C4-2B (cell line): ENCODE results near the gene FBRS.

Experiments used
- H3K27ac ChIP-seq: fragments of 450-650 bp; 2 replicates; pipeline ENCODE4 v1.5.1; 2017
- ZFX ChIP-seq: fragments of 450-650 bp; IDR thresholded peaks from 2 replicates; pipeline ENCODE4 v1.6.1; 2017
- TF ChIP-seq, protein P1 (sequence below): fragments of 450-650 bp; conservative IDR thresholded peaks from 2 replicates; pipeline ENCODE4 v1.5.1; 2017; ENCODE audit warnings: mild to moderate bottlenecking

FBRS gene

DNA sequence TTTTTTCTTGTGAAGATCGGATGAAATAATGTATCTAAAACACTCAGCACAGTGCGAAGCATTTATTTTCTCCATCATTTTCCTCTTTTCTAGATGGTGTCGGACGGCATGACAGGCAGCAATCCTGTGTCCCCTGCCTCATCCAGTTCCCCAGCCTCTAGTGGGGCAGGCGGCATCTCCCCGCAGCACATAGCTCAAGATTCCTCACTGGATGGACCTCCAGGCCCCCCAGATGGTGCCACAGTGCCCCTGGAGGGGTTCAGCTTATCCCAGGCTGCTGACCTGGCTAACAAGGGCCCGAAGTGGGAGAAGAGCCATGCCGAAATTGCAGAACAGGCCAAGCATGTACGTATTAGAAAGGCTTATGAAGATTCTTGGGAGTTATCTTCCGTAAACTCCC is 45.7 kb downstream of the FBRS start:
- no peak for TF ChIP-seq ZFX
- TF ChIP-seq, protein P1, sequence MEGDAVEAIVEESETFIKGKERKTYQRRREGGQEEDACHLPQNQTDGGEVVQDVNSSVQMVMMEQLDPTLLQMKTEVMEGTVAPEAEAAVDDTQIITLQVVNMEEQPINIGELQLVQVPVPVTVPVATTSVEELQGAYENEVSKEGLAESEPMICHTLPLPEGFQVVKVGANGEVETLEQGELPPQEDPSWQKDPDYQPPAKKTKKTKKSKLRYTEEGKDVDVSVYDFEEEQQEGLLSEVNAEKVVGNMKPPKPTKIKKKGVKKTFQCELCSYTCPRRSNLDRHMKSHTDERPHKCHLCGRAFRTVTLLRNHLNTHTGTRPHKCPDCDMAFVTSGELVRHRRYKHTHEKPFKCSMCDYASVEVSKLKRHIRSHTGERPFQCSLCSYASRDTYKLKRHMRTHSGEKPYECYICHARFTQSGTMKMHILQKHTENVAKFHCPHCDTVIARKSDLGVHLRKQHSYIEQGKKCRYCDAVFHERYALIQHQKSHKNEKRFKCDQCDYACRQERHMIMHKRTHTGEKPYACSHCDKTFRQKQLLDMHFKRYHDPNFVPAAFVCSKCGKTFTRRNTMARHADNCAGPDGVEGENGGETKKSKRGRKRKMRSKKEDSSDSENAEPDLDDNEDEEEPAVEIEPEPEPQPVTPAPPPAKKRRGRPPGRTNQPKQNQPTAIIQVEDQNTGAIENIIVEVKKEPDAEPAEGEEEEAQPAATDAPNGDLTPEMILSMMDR, result no peak
- no peak overlapping the region for H3K27ac ChIP-seq

DNA sequence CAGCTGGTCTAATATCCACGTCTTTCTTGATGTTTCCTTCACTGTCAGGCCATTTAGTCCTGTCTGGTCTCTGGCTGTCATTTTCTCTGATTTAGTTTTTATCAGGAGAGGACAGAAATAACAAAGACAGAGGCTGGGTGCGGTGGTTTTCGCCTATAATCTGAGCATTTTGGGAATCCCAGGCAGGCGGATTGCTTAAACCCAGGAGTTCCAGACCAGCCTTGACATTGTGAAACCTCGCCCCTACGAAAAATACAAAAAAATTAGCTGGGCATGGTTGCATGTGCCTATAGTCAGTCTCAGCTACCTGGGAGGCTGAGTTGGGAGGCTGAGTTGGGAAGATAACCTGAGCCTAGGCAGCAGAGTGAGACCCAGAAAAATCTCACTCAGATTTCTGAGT is 47.8 kb downstream of the FBRS start:
- TF ChIP-seq, protein P1, result no peak
- no peak for TF ChIP-seq ZFX
- H3K27ac ChIP-seq, result no peak overlapping the region

DNA sequence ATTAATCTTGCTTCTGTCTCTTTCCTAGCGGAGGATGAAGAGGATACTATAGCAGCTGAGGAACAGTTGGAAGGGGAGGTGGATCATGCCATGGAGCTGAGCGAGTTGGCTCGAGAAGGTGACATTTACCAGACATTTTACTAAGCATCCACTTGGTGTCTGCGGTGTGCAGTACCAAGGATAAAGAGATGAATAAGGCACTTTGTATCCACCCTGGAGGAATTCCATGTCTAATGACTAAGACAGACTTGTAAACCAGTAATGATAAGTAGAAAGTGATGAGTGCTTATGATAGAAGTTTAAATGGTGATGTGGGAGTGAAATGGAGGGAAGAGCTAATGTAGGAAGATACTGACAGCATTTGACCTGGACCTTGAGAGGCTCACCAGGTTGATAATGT is 52.7 kb downstream of the FBRS start:
- no peak for TF ChIP-seq ZFX
- TF ChIP-seq, protein P1, result no peak
- H3K27ac ChIP-seq, result no peak overlapping the region

DNA sequence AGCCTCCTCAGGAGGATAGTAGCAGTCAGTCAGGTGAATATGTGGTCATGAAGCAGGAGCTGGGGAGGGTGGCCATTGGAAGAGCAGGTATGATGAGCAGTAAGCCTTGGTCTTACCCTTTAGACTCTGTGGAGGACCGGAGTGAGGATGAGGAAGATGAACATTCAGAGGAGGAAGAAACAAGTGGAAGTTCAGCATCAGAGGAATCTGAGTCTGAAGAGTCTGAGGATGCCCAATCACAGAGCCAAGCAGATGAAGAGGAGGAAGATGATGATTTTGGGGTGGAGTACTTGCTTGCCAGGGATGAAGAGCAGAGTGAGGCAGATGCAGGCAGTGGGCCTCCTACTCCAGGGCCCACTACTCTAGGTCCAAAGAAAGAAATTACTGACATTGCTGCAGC is 53.5 kb downstream of the FBRS start:
- no peak overlapping the region for H3K27ac ChIP-seq
- no peak for TF ChIP-seq ZFX
- TF ChIP-seq, protein P1, result no peak

DNA sequence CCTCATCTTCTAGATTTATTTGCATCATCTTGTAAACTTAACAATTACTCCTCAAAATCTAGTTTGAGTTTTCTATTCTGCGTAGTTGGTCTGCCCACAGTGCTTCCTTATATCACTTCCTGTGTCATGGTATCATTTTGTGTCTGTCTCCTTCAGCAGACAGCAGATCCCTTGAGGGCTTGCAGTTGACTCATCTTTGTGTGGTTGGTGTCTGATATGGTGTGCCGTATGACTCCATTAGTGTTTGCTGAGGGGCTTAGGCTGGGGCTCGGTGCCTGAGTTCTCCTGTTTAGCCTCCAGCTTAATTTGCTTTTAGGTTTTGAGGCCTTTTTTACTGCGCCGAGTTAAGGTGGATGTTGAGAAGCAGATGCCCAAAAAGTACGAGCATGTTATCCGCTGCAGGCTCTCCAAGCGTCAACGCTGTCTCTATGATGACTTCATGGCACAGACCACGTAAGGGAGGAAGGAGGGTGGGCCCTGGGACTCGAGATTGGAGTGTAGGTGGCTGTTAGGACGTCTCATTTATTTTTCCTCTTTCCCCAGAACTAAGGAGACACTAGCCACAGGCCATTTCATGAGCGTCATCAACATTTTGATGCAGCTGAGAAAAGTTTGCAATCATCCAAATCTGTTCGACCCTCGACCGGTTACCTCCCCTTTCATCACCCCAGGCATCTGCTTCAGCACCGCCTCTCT is 57.7 kb downstream of the FBRS start:
- H3K27ac ChIP-seq, result no peak overlapping the region
- TF ChIP-seq, protein P1, result no peak
- no peak for TF ChIP-seq ZFX

DNA sequence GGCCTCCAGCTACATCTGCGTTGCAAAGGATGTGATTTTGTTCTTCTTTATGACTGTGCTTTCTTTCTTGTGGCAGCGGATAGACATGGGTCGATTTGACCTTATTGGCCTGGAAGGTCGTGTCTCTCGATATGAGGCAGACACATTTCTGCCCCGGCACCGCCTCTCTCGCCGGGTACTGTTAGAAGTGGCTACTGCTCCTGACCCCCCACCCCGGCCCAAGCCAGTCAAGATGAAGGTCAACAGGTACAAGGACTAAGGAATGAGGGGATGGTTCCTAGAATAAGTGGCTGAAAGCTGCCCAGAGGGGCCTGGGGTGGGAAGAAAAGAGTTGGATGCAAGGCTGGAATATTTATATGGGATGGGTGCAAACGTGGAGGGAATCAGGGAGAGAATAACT is 61.9 kb downstream of the FBRS start:
- no peak overlapping the region for H3K27ac ChIP-seq
- TF ChIP-seq, protein P1, result no peak
- TF ChIP-seq ZFX, result no peak
